Upper lobe of right lung (tissue), 1 donor: Measurements from ENCODE around the gene HSBP1. TPM values are rescaled to one million over a fixed set of nuclear protein-coding genes. Genes with fewer than 3 reads are reported as not detected.

Source experiments
- ATAC-seq: fragments of 200-7000 bp; cut with Tn5 transposase; one replicate; pipeline ENCODE4 v1.9.1; 2020; ENCODE audit warnings: mild to moderate bottlenecking, moderate library complexity
- DNase-seq: peaks from one replicate; pipeline ENCODE4 v3.0.0-alpha.2; 2020
- H3K27ac ChIP-seq: fragments of 200-600 bp; one replicate; pipeline ENCODE4 v1.8.0; 2022
- H3K27me3 ChIP-seq: fragments of 200-600 bp; one replicate; pipeline ENCODE4 v1.8.0; 2022; ENCODE audit warnings: mild to moderate bottlenecking
- H3K36me3 ChIP-seq: fragments of 200-600 bp; one replicate; pipeline ENCODE4 v1.8.0; 2022
- H3K4me1 ChIP-seq: fragments of 200-600 bp; one replicate; pipeline ENCODE4 v1.8.0; 2022
- H3K4me3 ChIP-seq: fragments of 200-600 bp; one replicate; pipeline ENCODE4 v1.8.0; 2022; ENCODE audit warnings: mild to moderate bottlenecking
- H3K9me3 ChIP-seq: fragments of 200-600 bp; one replicate; pipeline ENCODE4 v1.8.0; 2022
- intact Hi-C: fragments of 100-400 bp; cut with DNase I; formaldehyde crosslinking; loops from one replicate; pipeline ENCODE4 v1.11.0; 2022
- total RNA-seq: library from RNA; stranded (reverse); fragmentation: NEBNext Ultra II Directional; extraction: Animal tissue kit (Norgen Biotek cat#: 25700); gene quantifications from one replicate; pipeline ENCODE4 v1.2.1, GENCODE V29; 2021
- TF ChIP-seq, protein P1 (sequence below): fragments of 200-600 bp; IDR thresholded peaks from one replicate; pipeline ENCODE4 v1.8.0; 2022; ENCODE audit warnings: antibody characterized with exemption
- donor health status: DM: no; HTN: yes; CAD: no; lungs with severe emphysema.

The HSBP1 gene
- total RNA-seq, 1 donor from 2014 or later = 86.2 TPM

DNA sequence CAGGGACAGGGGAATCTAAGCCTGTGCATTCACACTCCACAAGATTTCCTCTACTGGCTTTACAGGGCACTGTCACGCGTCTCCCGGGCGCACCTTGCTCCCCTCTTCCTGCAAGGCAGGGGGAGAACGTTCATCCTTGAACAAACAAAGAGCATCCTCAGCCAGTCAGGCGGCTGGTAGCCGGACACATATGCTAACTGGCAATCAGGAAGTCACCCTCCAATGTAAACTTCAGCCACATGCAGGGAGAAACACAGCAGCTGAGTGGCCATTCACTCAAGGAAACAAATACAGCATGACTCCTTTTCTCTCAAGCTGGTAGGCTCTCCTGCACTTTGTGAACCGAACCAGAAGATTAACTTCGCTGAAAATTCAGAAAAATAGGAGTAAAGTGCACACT is 10.8 kb upstream of the HSBP1 start:
- no peaks in the 10 kb centered on the region for H3K9me3 ChIP-seq
- H3K27ac ChIP-seq = no peak overlapping the region
- no peak overlapping the region for H3K4me3 ChIP-seq
- H3K36me3 ChIP-seq = no peaks in the 10 kb centered on the region
- TF ChIP-seq, protein P1, sequence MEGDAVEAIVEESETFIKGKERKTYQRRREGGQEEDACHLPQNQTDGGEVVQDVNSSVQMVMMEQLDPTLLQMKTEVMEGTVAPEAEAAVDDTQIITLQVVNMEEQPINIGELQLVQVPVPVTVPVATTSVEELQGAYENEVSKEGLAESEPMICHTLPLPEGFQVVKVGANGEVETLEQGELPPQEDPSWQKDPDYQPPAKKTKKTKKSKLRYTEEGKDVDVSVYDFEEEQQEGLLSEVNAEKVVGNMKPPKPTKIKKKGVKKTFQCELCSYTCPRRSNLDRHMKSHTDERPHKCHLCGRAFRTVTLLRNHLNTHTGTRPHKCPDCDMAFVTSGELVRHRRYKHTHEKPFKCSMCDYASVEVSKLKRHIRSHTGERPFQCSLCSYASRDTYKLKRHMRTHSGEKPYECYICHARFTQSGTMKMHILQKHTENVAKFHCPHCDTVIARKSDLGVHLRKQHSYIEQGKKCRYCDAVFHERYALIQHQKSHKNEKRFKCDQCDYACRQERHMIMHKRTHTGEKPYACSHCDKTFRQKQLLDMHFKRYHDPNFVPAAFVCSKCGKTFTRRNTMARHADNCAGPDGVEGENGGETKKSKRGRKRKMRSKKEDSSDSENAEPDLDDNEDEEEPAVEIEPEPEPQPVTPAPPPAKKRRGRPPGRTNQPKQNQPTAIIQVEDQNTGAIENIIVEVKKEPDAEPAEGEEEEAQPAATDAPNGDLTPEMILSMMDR = no peak
- H3K4me1 ChIP-seq = no peaks in the 10 kb centered on the region
- intact Hi-C loops = no loop called here
- no peaks in the 10 kb centered on the region for H3K27me3 ChIP-seq
- ATAC-seq = no peak
- DNase-seq = no peak

DNA sequence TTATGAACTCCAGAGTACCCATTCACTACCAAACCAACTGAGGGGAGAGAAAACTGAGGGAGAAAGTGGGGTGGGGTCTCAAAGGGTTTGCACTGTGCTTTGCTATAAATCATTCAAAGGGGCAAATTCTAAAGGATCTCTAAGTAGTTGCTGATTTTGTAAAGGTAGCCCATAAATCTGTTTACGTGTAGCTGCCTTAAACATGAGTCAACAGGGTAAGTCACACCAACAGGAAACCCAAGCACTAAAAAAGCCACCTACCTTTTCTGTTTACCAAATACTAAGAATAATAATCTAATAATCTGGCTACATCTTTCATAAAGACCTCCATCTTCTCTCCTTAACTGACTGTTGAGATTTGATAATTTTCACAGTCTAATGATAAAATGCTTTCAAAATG is 8.4 kb upstream of the HSBP1 start:
- Histone ChIP-seq H3K4me3 (no peak overlapping the region), H3K36me3 (no peaks in the 10 kb centered on the region), H3K9me3 (no peaks in the 10 kb centered on the region), H3K27ac (no peak overlapping the region), H3K4me1 (no peaks in the 10 kb centered on the region), H3K27me3 (no peaks in the 10 kb centered on the region)
- TF ChIP-seq, protein P1 = no peak
- DNase-seq (no peak), ATAC-seq (no peak)
- intact Hi-C loops = no loop called here

DNA sequence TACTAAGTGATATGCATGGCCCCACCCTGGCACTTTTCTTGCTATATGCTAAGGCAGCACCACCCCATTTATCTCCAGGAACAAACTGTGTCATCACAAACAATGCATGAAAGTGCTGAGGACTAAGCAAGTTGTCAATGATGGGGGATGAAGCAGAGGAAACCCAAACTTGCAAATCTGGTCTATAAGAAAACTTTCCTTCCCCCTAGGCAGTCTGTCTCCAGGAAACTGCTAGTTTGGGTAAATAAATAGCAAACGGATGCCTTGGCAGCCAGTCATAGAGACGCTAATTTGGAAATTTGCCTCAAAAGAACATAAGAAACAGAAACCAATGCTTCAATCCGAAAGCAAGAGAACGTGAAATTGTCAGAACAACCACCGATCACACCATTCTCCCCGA is 5.6 kb upstream of the HSBP1 start:
- intact Hi-C loops = no loop called here
- Histone ChIP-seq H3K9me3 (no peaks in the 10 kb centered on the region), H3K4me1 (peaks cover 4% of the 10 kb centered on the region), H3K27me3 (no peaks in the 10 kb centered on the region), H3K36me3 (no peaks in the 10 kb centered on the region), H3K4me3 (peak overlapping the region; percentile 9), H3K27ac (no peak overlapping the region)
- no peak for ATAC-seq
- TF ChIP-seq, protein P1 = no peak
- DNase-seq = no peak

DNA sequence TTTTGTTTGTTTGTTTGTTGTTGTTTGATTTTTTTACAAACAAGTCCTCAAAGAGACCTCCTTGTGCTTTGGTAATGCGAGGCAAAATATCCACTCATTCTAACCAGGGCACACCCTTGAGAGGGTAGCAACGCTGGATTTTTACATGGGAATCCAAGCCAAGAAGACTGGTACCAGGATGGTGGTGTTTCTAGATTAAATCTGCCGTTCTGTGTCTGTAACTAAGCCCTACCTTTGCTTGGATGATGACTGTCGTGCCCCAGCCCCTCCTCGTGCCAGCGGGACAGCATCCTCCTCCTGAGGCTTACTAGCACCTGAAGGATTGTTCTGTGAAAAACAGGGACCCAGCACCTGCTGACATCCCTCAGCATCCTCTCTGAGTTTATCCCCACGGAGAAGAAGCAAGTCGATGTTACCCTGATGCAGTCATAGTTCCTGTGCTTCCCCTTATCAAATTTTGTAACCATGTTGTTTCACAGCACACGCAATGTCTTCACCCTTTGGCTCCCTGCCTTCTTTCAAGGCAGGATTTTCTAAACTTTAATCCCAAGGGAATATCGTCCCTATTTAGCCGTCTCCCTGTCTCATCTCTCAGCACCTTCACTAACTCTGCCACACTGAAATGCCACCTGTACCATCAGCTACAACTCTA is 5.1 kb upstream of the HSBP1 start:
- no peaks in the 10 kb centered on the region for H3K27me3 ChIP-seq
- H3K27ac ChIP-seq = no peak overlapping the region
- TF ChIP-seq, protein P1 = no peak
- H3K4me3 ChIP-seq = peak overlapping the region; percentile 9
- no peaks in the 10 kb centered on the region for H3K9me3 ChIP-seq
- peaks cover 4% of the 10 kb centered on the region for H3K4me1 ChIP-seq
- DNase-seq = no peak
- no peak for ATAC-seq
- intact Hi-C loops = no loop called here
- H3K36me3 ChIP-seq = no peaks in the 10 kb centered on the region

DNA sequence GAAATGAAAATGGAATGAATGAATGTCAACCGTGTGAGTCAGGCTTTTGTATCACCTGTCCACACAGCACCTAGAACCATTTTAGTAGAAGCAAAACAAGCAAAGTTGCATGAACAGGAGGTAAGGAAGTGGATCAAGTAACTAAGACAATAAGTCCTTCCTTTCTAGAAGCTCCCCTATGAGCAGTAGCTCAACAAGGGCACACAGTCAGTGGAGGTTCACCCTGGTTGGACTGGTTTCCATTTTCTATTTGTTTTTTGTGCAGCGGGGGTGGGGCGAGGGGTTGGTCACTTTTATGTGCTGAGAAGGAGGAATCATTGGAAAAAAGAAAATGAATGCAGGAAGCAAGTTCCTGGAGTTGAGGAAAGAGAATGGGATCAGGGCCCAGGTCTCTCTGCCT is 4.0 kb upstream of the HSBP1 start:
- DNase-seq (no peak), ATAC-seq (no peak)
- Histone ChIP-seq H3K27me3 (no peaks in the 10 kb centered on the region), H3K27ac (no peak overlapping the region), H3K9me3 (no peaks in the 10 kb centered on the region), H3K36me3 (no peaks in the 10 kb centered on the region), H3K4me1 (peaks cover 8% of the 10 kb centered on the region), H3K4me3 (no peak overlapping the region)
- TF ChIP-seq, protein P1 = no peak
- intact Hi-C loops = no loop called here

DNA sequence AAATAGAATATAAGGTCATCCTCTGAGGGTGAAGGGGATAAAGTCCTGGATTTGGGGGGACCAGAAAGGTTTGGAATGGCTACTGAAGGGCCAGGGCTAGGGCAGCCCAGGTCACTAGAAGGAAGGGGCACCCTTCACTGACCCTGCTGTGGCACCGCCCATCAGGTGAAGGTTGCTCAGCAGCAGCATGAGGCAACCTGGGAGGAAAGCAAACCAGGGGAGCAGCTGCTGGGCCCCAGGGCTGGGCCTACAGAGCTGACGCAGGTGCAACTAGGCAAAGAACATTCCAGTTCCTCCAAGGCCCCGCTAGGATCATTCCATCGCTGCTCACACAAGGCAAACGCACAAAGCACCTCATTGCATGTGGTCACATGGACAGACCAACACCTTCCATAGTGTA is 3.4 kb upstream of the HSBP1 start:
- Histone ChIP-seq H3K36me3 (peaks cover 1% of the 10 kb centered on the region), H3K27me3 (no peaks in the 10 kb centered on the region), H3K4me3 (no peak overlapping the region), H3K9me3 (no peaks in the 10 kb centered on the region), H3K4me1 (peaks cover 14% of the 10 kb centered on the region), H3K27ac (no peak overlapping the region)
- TF ChIP-seq, protein P1 = no peak
- intact Hi-C loops = no loop called here
- no peak for DNase-seq
- ATAC-seq = no peak
